B cell (primary cell): Measurements from ENCODE around the gene CDA. TPM values are rescaled to one million over a fixed set of nuclear protein-coding genes. Genes with fewer than 3 reads are reported as not detected.

Source experiments
- ATAC-seq: fragments of 200-7000 bp; cut with Tn5 transposase; one replicate; pipeline ENCODE4 v1.10.0; 2021; ENCODE audit warnings: low read depth, mild to moderate bottlenecking, moderate number of reproducible peaks, moderate library complexity
- CTCF ChIA-PET: fragments of 350-600 bp; sonication (Branson Sonifier 250); formaldehyde crosslinking; loops from one replicate; lab custom pipeline; 2021; ENCODE audit warnings: antibody characterized with exemption, inconsistent platforms; lab: Charles Lee
- POLR2A ChIA-PET: fragments of 350-600 bp; sonication (Branson Sonifier 250); formaldehyde crosslinking; loops from one replicate; lab custom pipeline; 2021; ENCODE audit warnings: antibody characterized with exemption; lab: Charles Lee
- DNase-seq: peaks from one replicate; pipeline ENCODE4 v3.0.0; 2013
- H2AFZ ChIP-seq: 2 replicates; pipeline ENCODE4 v1.6.1; 2012; ENCODE audit warnings: mild to moderate bottlenecking, low read depth, low read length; ENCODE audit not compliant: insufficient read depth, poor library complexity, severe bottlenecking
- H3K27ac ChIP-seq, 2 donors: 1 replicate in 1 of 2; 2 replicates in 1 of 2; pipeline ENCODE4 v1.5.1; 2012 to 2013; ENCODE audit warnings: low read length in 2 of 2, mild to moderate bottlenecking in 2 of 2, moderate library complexity in 1 of 2
- H3K27me3 ChIP-seq, 4 experiments: fragments of 200-600 bp in 1 of 4; sonication (generic) in 1 of 4; replicated peaks in 1 of 4; 1 replicate in 2 of 4; 2 replicates in 2 of 4; pipeline versions ENCODE4 v1.6.1 to v1.7.0; 2013 to 2016; ENCODE audit warnings: low read length in 3 of 4, mild to moderate bottlenecking in 2 of 4, mixed read lengths in 1 of 4, moderate library complexity in 1 of 4; ENCODE audit not compliant: insufficient read depth in 4 of 4, control insufficient read depth in 3 of 4; ENCODE audit errors: control extremely low read depth in 1 of 4
- H3K36me3 ChIP-seq, 2 experiments: replicated peaks in 1 of 2; 1 replicate in 1 of 2; 2 replicates in 1 of 2; pipeline versions ENCODE4 v1.6.1 to v1.7.1; 2013; ENCODE audit warnings: low read length in 1 of 2; ENCODE audit not compliant: insufficient read depth in 2 of 2, control insufficient read depth in 1 of 2; ENCODE audit errors: control extremely low read depth in 1 of 2, extremely low read depth in 1 of 2
- H3K4me1 ChIP-seq, 2 donors: fragments of 200-600 bp in 1 of 2; sonication (generic) in 1 of 2; 1 replicate in 1 of 2; 2 replicates in 1 of 2; pipeline versions ENCODE4 v1.5.1 to v1.6.1; 2013 to 2017; ENCODE audit warnings: low read length in 2 of 2; ENCODE audit not compliant: control insufficient read depth in 2 of 2, insufficient read depth in 2 of 2
- H3K4me2 ChIP-seq: replicated peaks from 2 replicates; pipeline ENCODE3; 2012; ENCODE audit warnings: mild to moderate bottlenecking, low read depth, low read length; ENCODE audit not compliant: poor library complexity, severe bottlenecking
- H3K4me3 ChIP-seq, 5 experiments: fragments of 200-600 bp in 1 of 5; sonication (generic) in 1 of 5; 1 replicate in 3 of 5; 2 replicates in 2 of 5; pipeline versions ENCODE4 v1.5.1 to v1.7.0; 2011 to 2016; ENCODE audit warnings: low read length in 4 of 5, mild to moderate bottlenecking in 4 of 5, low read depth in 2 of 5, control low read depth in 1 of 5, moderate library complexity in 1 of 5; ENCODE audit not compliant: insufficient read depth in 1 of 5; ENCODE audit errors: control extremely low read depth in 1 of 5, extremely low read depth in 1 of 5
- H3K79me2 ChIP-seq: fragments of 200-600 bp; sonication (generic); one replicate; pipeline ENCODE4 v1.6.0; 2016; ENCODE audit warnings: low read length; ENCODE audit not compliant: control insufficient read depth, insufficient read depth
- H3K9ac ChIP-seq: fragments of 200-600 bp; sonication (generic); 2 replicates; pipeline ENCODE4 v1.6.1; 2017; ENCODE audit warnings: mild to moderate bottlenecking, low read length, moderate library complexity
- H3K9me3 ChIP-seq, 3 donors: one replicate each; pipeline versions ENCODE4 v1.6.1 to v1.7.1; 2013; ENCODE audit warnings: low read length in 2 of 3; ENCODE audit not compliant: control insufficient read depth in 2 of 3, insufficient read depth in 1 of 3; ENCODE audit errors: control extremely low read depth in 1 of 3
- H4K20me1 ChIP-seq: 2 replicates; pipeline ENCODE4 v1.6.0; 2012; ENCODE audit warnings: mild to moderate bottlenecking, low read length; ENCODE audit not compliant: insufficient read depth, control insufficient read depth, poor library complexity, severe bottlenecking
- H3K27ac Mint-ChIP-seq: one replicate; pipeline ENCODE4 v1.8.0; 2021; ENCODE audit warnings: mixed read lengths
- H3K27me3 Mint-ChIP-seq: one replicate; pipeline ENCODE4 v1.8.0; 2021; ENCODE audit warnings: mixed read lengths
- H3K4me1 Mint-ChIP-seq: one replicate; pipeline ENCODE4 v1.8.0; 2021; ENCODE audit warnings: mixed read lengths
- H3K4me3 Mint-ChIP-seq: one replicate; pipeline ENCODE4 v1.8.0; 2021; ENCODE audit warnings: mixed read lengths
- H3K9me3 Mint-ChIP-seq: one replicate; pipeline ENCODE4 v1.8.0; 2022; ENCODE audit warnings: mixed read lengths; ENCODE audit not compliant: insufficient read depth
- CTCF ChIP-seq: fragments of 200-600 bp; IDR thresholded peaks from one replicate; pipeline ENCODE4 v1.8.0; 2022; ENCODE audit warnings: antibody characterized with exemption, mild to moderate bottlenecking
- EZH2 ChIP-seq: IDR thresholded peaks from 2 replicates; pipeline ENCODE4 v1.6.1; 2012; ENCODE audit warnings: borderline replicate concordance, low read depth, mild to moderate bottlenecking, moderate library complexity, low read length; ENCODE audit not compliant: insufficient read depth, poor library complexity, severe bottlenecking
- WGBS: methylation state at CpG from one replicate; pipeline ENCODE4 v1.1.5; 2013; ENCODE audit warnings: missing lambda C conversion rate; ENCODE audit not compliant: insufficient coverage; 5-methylcytosine and 5-hydroxymethylcytosine counted together
- intact Hi-C: fragments of 100-400 bp; cut with micrococcal nuclease; formaldehyde crosslinking; loops from one replicate; pipeline ENCODE4 v1.10.0; 2022
- polyA plus RNA-seq: library from polyadenylated mRNA; depleted of rRNA; stranded (reverse); fragments of >200 nt; gene quantifications from 2 replicates; pipeline ENCODE4 v1.2.3, GENCODE V29; 2012
- total RNA-seq, 2 donors: library from RNA; stranded (reverse); fragments of 120-200 nt in 1 of 2; gene quantifications; 1 replicate in 1 of 2; 2 replicates in 1 of 2; pipeline versions ENCODE4 v1.2.3 to v1.2.4, GENCODE V29; 2013 to 2022

The CDA gene
- total and polyA plus RNA-seq, 2 donors (not counting 1 experiment from before 2014, with no cell fraction given) = 0.64 TPM; not detected in 1

GRCh38 chr1:20661207-20662109 is 72.6 kb downstream of the CDA start, which contains the start of gene DDOST:
TSS of gene DDOST (minus strand) at chr1:20661369. CDS start at chr1:20661350, 19 bp downstream.
- Histone ChIP-seq H3K27me3 (no peaks in the 10 kb centered on the region), H2AFZ (peak within 1 kb of the TSS; percentile 96), H3K4me2 (peak within 1 kb of the TSS; percentile 91), H3K4me1 (peaks cover 19 to 23% of the 10 kb centered on the region in 2 donors), H3K9ac (peak within 1 kb of the TSS; percentile 77), H3K79me2 (peaks cover 63% of the 10 kb centered on the region), H3K27ac (peak within 1 kb of the TSS; percentile 56 to 76), H3K9me3 (no peaks in the 10 kb centered on the region), H4K20me1 (peaks cover 19% of the 10 kb centered on the region), H3K36me3 (peaks cover 0 to 28% of the 10 kb centered on the region in 2 experiments), H3K4me3 (peak within 1 kb of the TSS; percentile 50 to 97 (median 85))
- Mint-ChIP-seq H3K4me3 (peak within 1 kb of the TSS; percentile 95), H3K4me1 (peaks cover 39% of the 10 kb centered on the region), H3K27me3 (no peaks in the 10 kb centered on the region), H3K9me3 (no peaks in the 10 kb centered on the region), H3K27ac (peak within 1 kb of the TSS; percentile 98)
- intact Hi-C loops = loop anchor here (1.0 to 2.0 kb wide), 6 partner anchors 28 to 779 kb away; partner anchors contain the start of genes HP1BP3, MUL1, OTUD3 and PINK1
- ChIA-PET CTCF (interaction anchor here (1.1 to 2.1 kb wide), 3 partner anchors 11 to 30 kb away, joined by 3 to 21 read pairs (median 3); partner anchors contain the start of gene PINK1), POLR2A (interaction anchor here (0.7 to 1.5 kb wide), 2 partner anchors 27 to 56 kb away, joined by 3 to 5 read pairs; partner anchors contain the start of gene KIF17)
- DNase-seq (peak; percentile 96), ATAC-seq (peak; percentile 96)
- WGBS = 3% methylated on average over 52 of the region's 58 CpGs
- TF ChIP-seq CTCF (peak; percentile 46), EZH2 (no peak)
